Mammary epithelial cell (primary cell): ENCODE measurements around the gene YIPF2.

Source experiments
- CTCF ChIP-seq, 2 donors: IDR thresholded peaks in 1 of 2; conservative IDR thresholded peaks in 1 of 2; 2 replicates each; pipeline ENCODE4 v1.5.1; 2011 to 2012; ENCODE audit warnings: inconsistent platforms in 2 of 2, low read length in 2 of 2, mild to moderate bottlenecking in 2 of 2, control low read depth in 1 of 2, low read depth in 1 of 2; ENCODE audit not compliant: insufficient read depth in 1 of 2; ENCODE audit errors: extremely low read depth in 1 of 2
- EZH2 ChIP-seq: IDR thresholded peaks from 2 replicates; pipeline ENCODE4 v1.6.1; 2012; ENCODE audit warnings: low read length, inconsistent platforms, borderline replicate concordance

- TF ChIP-seq CTCF (conservative IDR thresholded peaks at IDR 0.05 in 1 of 2, IDR thresholded peaks at IDR 0.05 in 1 of 2; ENCODE audit: extremely low read depth in 1 of 2, insufficient read depth in 1 of 2, low read depth in 1 of 2, low read length in 2 of 2): no peak
- TF ChIP-seq EZH2: no peak
Measured at GRCh38 chr19:10945264-10945663, 16.8 kb upstream of the YIPF2 start.
